SK-N-SH (cell line): ENCODE data around the gene ALDH16A1. TPM values are rescaled to one million over a fixed set of nuclear protein-coding genes. Genes with fewer than 3 reads are reported as not detected.
A peak's percentile ranks its signal among the peaks of the same experiment; 100 is the strongest.

Experiments used
- CTCF ChIA-PET: fragments of 300-600, 350-600 bp; formaldehyde crosslinking; extraction: SDS; loops from one replicate; lab custom pipeline; 2021; lab: Yijun Ruan, JAX
- POLR2A ChIA-PET: fragments of 350-600 bp; sonication (Branson Sonifier 250); formaldehyde crosslinking; extraction: SDS; loops from one replicate; lab custom pipeline; 2020; ENCODE audit warnings: antibody characterized with exemption, inconsistent platforms; lab: Yijun Ruan, JAX
- DNase-seq: peaks from one replicate; pipeline ENCODE4 v3.0.0; 2012
- H2AFZ ChIP-seq: fragments of 200-600 bp; sonication (generic); 2 replicates; pipeline ENCODE4 v1.8.1; 2016; ENCODE audit warnings: antibody characterized with exemption, mild to moderate bottlenecking, low read depth
- H3F3A ChIP-seq: fragments of 200-600 bp; sonication (generic); replicated peaks from 2 replicates; pipeline ENCODE3; 2016; ENCODE audit warnings: antibody characterized with exemption, mild to moderate bottlenecking; ENCODE audit not compliant: insufficient read depth
- H3K27ac ChIP-seq, 2 experiments: fragments of 200-500 bp in 1 of 2; fragments of 200-600 bp in 1 of 2; sonication (Bioruptor generic) in 1 of 2; sonication (generic), shearing (Covaris generic) in 1 of 2; 2 replicates each; pipeline versions ENCODE4 v1.5.1 to v1.6.1; 2014 to 2016; ENCODE audit warnings: low read depth in 2 of 2, inconsistent platforms in 1 of 2, low read length in 1 of 2, mild to moderate bottlenecking in 1 of 2, mixed read lengths in 1 of 2
- H3K27me3 ChIP-seq: fragments of 200-600 bp; sonication (generic), shearing (Covaris generic); 2 replicates; pipeline ENCODE4 v1.6.1; 2016; ENCODE audit warnings: mixed run types; ENCODE audit not compliant: insufficient read depth
- H3K36me3 ChIP-seq, 2 experiments: fragments of 200-500 bp in 1 of 2; fragments of 200-600 bp in 1 of 2; sonication (Bioruptor generic) in 1 of 2; sonication (generic) in 1 of 2; replicated peaks in 1 of 2; 2 replicates each; pipeline versions ENCODE3 to v1.5.1; 2014 to 2016; ENCODE audit warnings: low read length in 1 of 2, mild to moderate bottlenecking in 1 of 2; ENCODE audit not compliant: insufficient read depth in 2 of 2, control insufficient read depth in 1 of 2
- H3K4me1 ChIP-seq, 2 experiments: fragments of 200-500 bp in 1 of 2; fragments of 200-600 bp in 1 of 2; sonication (Bioruptor generic) in 1 of 2; sonication (generic), shearing (Covaris generic) in 1 of 2; 2 replicates each; pipeline versions ENCODE4 v1.5.1 to v1.6.1; 2014 to 2016; ENCODE audit warnings: low read depth in 1 of 2, low read length in 1 of 2, mixed run types in 1 of 2; ENCODE audit not compliant: insufficient read depth in 2 of 2, control insufficient read depth in 1 of 2
- H3K4me2 ChIP-seq: fragments of 200-600 bp; sonication (generic), shearing (Covaris generic); 2 replicates; pipeline ENCODE4 v1.6.1; 2017; ENCODE audit warnings: mixed run types
- H3K4me3 ChIP-seq, 2 experiments: fragments of 200-500 bp in 1 of 2; fragments of 200-600 bp in 1 of 2; sonication (Bioruptor generic) in 1 of 2; sonication (generic), shearing (Covaris generic) in 1 of 2; 2 replicates each; pipeline versions ENCODE4 v1.5.1 to v1.8.1; 2014 to 2016; ENCODE audit warnings: low read depth in 2 of 2, inconsistent platforms in 1 of 2, low read length in 1 of 2, mild to moderate bottlenecking in 1 of 2, mixed read lengths in 1 of 2, moderate library complexity in 1 of 2
- H3K79me2 ChIP-seq: fragments of 200-600 bp; sonication (generic); 2 replicates; pipeline ENCODE4 v1.8.1; 2017; ENCODE audit warnings: mild to moderate bottlenecking; ENCODE audit not compliant: insufficient read depth
- H3K9ac ChIP-seq: fragments of 200-600 bp; sonication (generic); 2 replicates; pipeline ENCODE4 v1.6.1; 2017; ENCODE audit warnings: mixed run types
- H3K9me2 ChIP-seq: fragments of 200-600 bp; sonication (generic); 2 replicates; pipeline ENCODE4 v1.6.1; 2017; ENCODE audit warnings: mixed run types
- H3K9me3 ChIP-seq: fragments of 200-600 bp; sonication (generic); 2 replicates; pipeline ENCODE4 v1.6.1; 2017; ENCODE audit warnings: mixed run types, mild to moderate bottlenecking, moderate library complexity
- H4K20me1 ChIP-seq: fragments of 200-600 bp; sonication (generic); 2 replicates; pipeline ENCODE4 v1.6.1; 2017; ENCODE audit warnings: mild to moderate bottlenecking, mixed run types; ENCODE audit not compliant: insufficient read depth
- EP300 ChIP-seq, 2 experiments: IDR thresholded peaks; 2 replicates each; pipeline versions ENCODE4 v1.4.0 to v1.6.1; 2012; ENCODE audit warnings: borderline replicate concordance in 1 of 2, low read depth in 1 of 2, low read length in 1 of 2
- FOSL2 ChIP-seq: IDR thresholded peaks from 2 replicates; pipeline ENCODE4 v1.4.0; 2012; ENCODE audit warnings: low read depth, mild to moderate bottlenecking, moderate library complexity, borderline replicate concordance
- PBX3 ChIP-seq: IDR thresholded peaks from 2 replicates; pipeline ENCODE4; 2012
- POLR2AphosphoS5 ChIP-seq: IDR thresholded peaks from 2 replicates; pipeline ENCODE4 v1.6.1; 2012; ENCODE audit warnings: low read depth, low read length
- SIN3A ChIP-seq: IDR thresholded peaks from 2 replicates; pipeline ENCODE4 v1.6.1; 2012; ENCODE audit warnings: low read depth, mild to moderate bottlenecking, low read length, moderate library complexity, borderline replicate concordance
- USF2 ChIP-seq: fragments of 150-350 bp; IDR thresholded peaks from 2 replicates; pipeline ENCODE4 v1.6.1; 2017; ENCODE audit warnings: antibody characterized with exemption, low read length, low read depth, borderline replicate concordance
- WGBS: methylation state at CpG from one replicate; pipeline ENCODE4 v1.1.6; 2017; ENCODE audit warnings: low lambda C conversion rate; 5-methylcytosine and 5-hydroxymethylcytosine counted together
- polyA plus RNA-seq, 3 experiments: library from polyadenylated mRNA; depleted of rRNA; stranded (reverse); fragments of >200 nt; gene quantifications; 2 replicates each; pipeline ENCODE4 v1.2.3, GENCODE V29; 2012
- TF ChIP-seq, protein P1 (sequence below): fragments of 200-600 bp; sonication (generic); IDR thresholded peaks from 2 replicates; pipeline ENCODE4 v1.6.1; 2017; ENCODE audit warnings: antibody characterized with exemption, mild to moderate bottlenecking, moderate library complexity

ALDH16A1 gene
- polyA plus RNA-seq, 1 of the 3 experiments (the other 2 are of a cell fraction) = 15.7 TPM

DNA sequence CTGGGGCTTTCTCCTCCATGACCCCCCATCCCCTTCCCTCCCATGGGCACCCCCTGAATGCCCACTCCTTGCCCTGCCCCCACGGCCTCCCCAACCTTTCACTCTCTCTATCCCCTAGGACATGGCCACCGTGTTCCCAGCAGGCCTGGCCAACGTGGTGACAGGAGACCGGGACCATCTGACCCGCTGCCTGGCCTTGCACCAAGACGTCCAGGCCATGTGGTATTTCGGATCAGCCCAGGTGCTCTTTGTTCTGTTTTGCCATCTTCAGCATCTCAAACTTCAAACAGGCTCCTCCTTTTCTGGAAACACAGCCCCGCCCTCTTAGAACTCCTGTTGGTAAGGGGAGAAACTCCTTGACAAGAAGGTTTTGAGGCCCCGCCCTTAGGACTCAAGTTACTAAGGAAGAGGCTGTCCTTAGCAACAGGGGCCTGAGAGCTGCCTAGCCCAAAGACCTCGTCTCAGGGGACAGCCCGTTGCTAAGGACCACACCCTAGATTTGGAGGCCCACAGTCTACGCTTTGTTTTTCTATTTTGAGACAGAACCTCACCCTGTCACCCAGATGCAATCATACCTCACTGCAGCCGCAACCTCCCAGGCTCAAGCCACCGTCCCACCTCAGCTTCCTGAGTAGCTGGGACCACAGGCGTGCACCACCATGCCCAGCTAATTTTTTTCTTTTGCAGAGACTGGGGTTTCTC is 15.9 kb downstream of the ALDH16A1 start:
- no peak overlapping the region for H3K9ac ChIP-seq
- CTCF ChIA-PET = no interaction called here
- TF ChIP-seq EP300 (IDR thresholded peaks at IDR 0.05; ENCODE audit: borderline replicate concordance in 1 of 2, low read depth in 1 of 2, low read length in 1 of 2) = no peak
- no peak for TF ChIP-seq FOSL2
- no peak for TF ChIP-seq SIN3A
- no peak overlapping the region for H2AFZ ChIP-seq
- no peak for DNase-seq
- H3K9me3 ChIP-seq = no peaks in the 10 kb centered on the region
- H3K27me3 ChIP-seq = no peaks in the 10 kb centered on the region
- H3F3A ChIP-seq = no peaks in the 10 kb centered on the region
- no peaks in the 10 kb centered on the region for H3K9me2 ChIP-seq
- H3K4me1 ChIP-seq = peaks cover 0 to 3% of the 10 kb centered on the region in 2 experiments; a peak in 2 of 4 replicates
- 92% methylated on average over 15 of the region's 15 CpGs for WGBS
- H3K4me2 ChIP-seq = no peak overlapping the region
- H3K4me3 ChIP-seq = no peak overlapping the region
- H3K27ac ChIP-seq = no peak overlapping the region
- no peaks in the 10 kb centered on the region for H4K20me1 ChIP-seq
- no peaks in the 10 kb centered on the region for H3K36me3 ChIP-seq
- POLR2A ChIA-PET = no interaction called here
- no peaks in the 10 kb centered on the region for H3K79me2 ChIP-seq

- Histone ChIP-seq H3K9ac (no peak overlapping the region), H3K27me3 (no peaks in the 10 kb centered on the region), H3F3A (no peaks in the 10 kb centered on the region), H4K20me1 (no peaks in the 10 kb centered on the region), H2AFZ (no peak overlapping the region), H3K9me2 (no peaks in the 10 kb centered on the region), H3K9me3 (no peaks in the 10 kb centered on the region), H3K4me1 (peaks cover 0 to 5% of the 10 kb centered on the region in 2 experiments; a peak in 2 of 4 replicates), H3K79me2 (no peaks in the 10 kb centered on the region), H3K4me2 (no peak overlapping the region), H3K36me3 (no peaks in the 10 kb centered on the region), H3K4me3 (no peak overlapping the region), H3K27ac (no peak overlapping the region)
- no peak for DNase-seq
- TF ChIP-seq, protein P1, sequence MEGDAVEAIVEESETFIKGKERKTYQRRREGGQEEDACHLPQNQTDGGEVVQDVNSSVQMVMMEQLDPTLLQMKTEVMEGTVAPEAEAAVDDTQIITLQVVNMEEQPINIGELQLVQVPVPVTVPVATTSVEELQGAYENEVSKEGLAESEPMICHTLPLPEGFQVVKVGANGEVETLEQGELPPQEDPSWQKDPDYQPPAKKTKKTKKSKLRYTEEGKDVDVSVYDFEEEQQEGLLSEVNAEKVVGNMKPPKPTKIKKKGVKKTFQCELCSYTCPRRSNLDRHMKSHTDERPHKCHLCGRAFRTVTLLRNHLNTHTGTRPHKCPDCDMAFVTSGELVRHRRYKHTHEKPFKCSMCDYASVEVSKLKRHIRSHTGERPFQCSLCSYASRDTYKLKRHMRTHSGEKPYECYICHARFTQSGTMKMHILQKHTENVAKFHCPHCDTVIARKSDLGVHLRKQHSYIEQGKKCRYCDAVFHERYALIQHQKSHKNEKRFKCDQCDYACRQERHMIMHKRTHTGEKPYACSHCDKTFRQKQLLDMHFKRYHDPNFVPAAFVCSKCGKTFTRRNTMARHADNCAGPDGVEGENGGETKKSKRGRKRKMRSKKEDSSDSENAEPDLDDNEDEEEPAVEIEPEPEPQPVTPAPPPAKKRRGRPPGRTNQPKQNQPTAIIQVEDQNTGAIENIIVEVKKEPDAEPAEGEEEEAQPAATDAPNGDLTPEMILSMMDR = peak; percentile 25; the same call in 1 of the 2 replicates
- TF ChIP-seq EP300 (IDR thresholded peaks at IDR 0.05; ENCODE audit: borderline replicate concordance in 1 of 2, low read depth in 1 of 2, low read length in 1 of 2) = no peak
- TF ChIP-seq USF2 = no peak
- TF ChIP-seq POLR2AphosphoS5 = no peak
- TF ChIP-seq PBX3 = no peak
- POLR2A ChIA-PET = no interaction called here
- CTCF ChIA-PET = interaction anchor here (0.7 to 1.5 kb wide), 5 partner anchors 8 to 100 kb away, joined by 3 to 7 read pairs (median 3); no protein-coding TSS in a partner anchor
- 97% methylated on average over 21 of the region's 25 CpGs for WGBS
These were observed 17.0 kb downstream of the ALDH16A1 start for GRCh38 chr19:49469828-49470614.
